Activated naive CD4-positive, alpha-beta T cell treated with anti-CD3 and anti-CD28 coated beads for 36 hours (primary cell): Measurements from ENCODE around the gene PDE3A. TPM values are rescaled to one million over a fixed set of nuclear protein-coding genes. Genes with fewer than 3 reads are reported as not detected.

ENCODE experiments used
- CTCF ChIA-PET: fragments of 350-600 bp; sonication (Branson Sonifier 250); formaldehyde crosslinking; loops from one replicate; lab custom pipeline; 2021; ENCODE audit warnings: antibody characterized with exemption; lab: Charles Lee
- DNase-seq: peaks from one replicate; pipeline ENCODE4 v3.0.0-alpha.2; 2020
- H3K27ac Mint-ChIP-seq: one replicate; pipeline ENCODE4 v1.8.0; 2021; ENCODE audit warnings: mild to moderate bottlenecking, mixed read lengths
- H3K27me3 Mint-ChIP-seq: one replicate; pipeline ENCODE4 v1.8.0; 2021; ENCODE audit warnings: low read depth, mixed read lengths
- H3K36me3 Mint-ChIP-seq: one replicate; pipeline ENCODE4 v1.8.0; 2021; ENCODE audit warnings: low read depth, mixed read lengths
- H3K4me1 Mint-ChIP-seq: one replicate; pipeline ENCODE4 v1.8.0; 2021; ENCODE audit warnings: low read depth, mixed read lengths
- H3K4me3 Mint-ChIP-seq: one replicate; pipeline ENCODE4 v1.8.0; 2021; ENCODE audit warnings: mild to moderate bottlenecking, moderate library complexity, mixed read lengths
- H3K9me3 Mint-ChIP-seq: one replicate; pipeline ENCODE4 v1.8.0; 2021; ENCODE audit warnings: mixed read lengths
- intact Hi-C: fragments of 100-400 bp; cut with micrococcal nuclease; formaldehyde crosslinking; loops from one replicate; pipeline ENCODE4 v1.15.1; 2023
- total RNA-seq, 2 experiments: library from RNA; stranded (reverse); gene quantifications; one replicate each; pipeline ENCODE4 v1.2.3, GENCODE V29; 2021

PDE3A gene
- total RNA-seq, 2 experiments from 2014 or later, result not detected

DNA sequence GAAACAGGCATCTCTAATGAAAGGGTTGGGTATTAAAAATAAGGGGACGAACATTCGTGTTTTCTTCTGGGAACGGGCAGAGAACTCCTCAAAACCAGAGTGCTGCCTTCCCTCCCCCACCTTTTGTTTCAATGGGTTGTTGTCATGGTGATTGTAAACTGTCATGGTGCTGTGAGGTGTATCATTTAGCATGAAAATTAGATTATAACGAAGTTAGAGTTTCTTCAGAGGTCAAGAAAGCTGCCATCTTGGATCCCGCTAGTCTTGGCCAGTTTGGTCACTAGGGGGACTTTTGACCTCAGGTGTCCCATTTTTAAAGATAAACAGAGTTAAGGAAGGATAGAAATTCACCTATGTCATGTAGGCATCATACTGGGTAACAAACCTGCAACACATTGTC, 123.0 kb downstream of the PDE3A start:
- intact Hi-C loops, result no loop called here
- peaks cover 2% of the 10 kb centered on the region for H3K9me3 Mint-ChIP-seq
- DNase-seq, result no peak
- H3K27ac Mint-ChIP-seq, result no peak overlapping the region
- H3K27me3 Mint-ChIP-seq, result no peaks in the 10 kb centered on the region
- H3K36me3 Mint-ChIP-seq, result no peaks in the 10 kb centered on the region
- no peak overlapping the region for H3K4me3 Mint-ChIP-seq
- H3K4me1 Mint-ChIP-seq, result no peaks in the 10 kb centered on the region
- CTCF ChIA-PET, result no interaction called here

DNA sequence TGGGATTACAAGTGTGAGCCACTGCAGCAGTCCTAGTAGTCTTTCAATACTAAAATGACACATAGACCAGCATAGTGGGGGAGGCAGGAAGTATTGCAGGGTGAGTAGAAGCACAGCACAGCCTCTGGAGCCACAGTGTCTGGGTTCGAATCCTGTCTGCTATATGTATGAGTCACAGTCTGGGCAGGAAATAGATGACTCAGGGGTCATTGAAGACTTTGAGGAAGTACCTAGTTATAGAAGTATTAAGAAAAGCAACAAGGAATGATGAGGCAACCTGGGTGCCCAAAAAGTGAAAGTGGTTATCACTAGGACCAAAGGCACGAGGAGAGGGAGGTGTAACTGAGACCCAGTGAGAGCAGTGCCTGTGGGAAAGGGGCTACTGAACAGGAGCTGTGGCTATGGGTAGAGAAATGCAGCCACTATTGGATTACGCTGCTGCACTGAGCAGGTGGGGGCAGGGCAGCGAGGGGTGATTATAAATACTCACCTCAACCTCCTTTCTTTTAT, 124.0 kb downstream of the PDE3A start:
- H3K9me3 Mint-ChIP-seq, result peaks cover 2% of the 10 kb centered on the region
- H3K27me3 Mint-ChIP-seq, result no peaks in the 10 kb centered on the region
- intact Hi-C loops, result no loop called here
- no peak overlapping the region for H3K4me3 Mint-ChIP-seq
- DNase-seq, result peak; percentile 9
- H3K4me1 Mint-ChIP-seq, result no peaks in the 10 kb centered on the region
- CTCF ChIA-PET, result no interaction called here
- H3K27ac Mint-ChIP-seq, result no peak overlapping the region
- H3K36me3 Mint-ChIP-seq, result no peaks in the 10 kb centered on the region

DNA sequence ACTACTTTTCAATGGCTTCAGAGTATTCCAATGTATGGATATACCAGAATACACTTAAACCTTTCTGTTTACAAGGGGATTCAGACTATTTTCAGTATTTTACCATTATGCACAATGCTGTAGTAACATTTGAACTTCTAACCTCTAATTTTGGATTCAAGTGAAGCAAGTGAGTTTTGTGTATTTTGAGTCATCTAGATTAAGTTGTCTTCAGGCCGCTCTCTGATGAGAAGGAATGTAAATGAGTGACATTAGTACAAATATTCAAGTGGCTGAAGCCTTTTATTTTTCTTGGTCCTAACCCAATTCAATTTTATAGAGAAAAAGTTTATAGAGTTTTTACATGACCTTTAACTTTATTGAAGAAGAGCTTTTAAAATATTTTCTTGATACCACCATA, 125.6 kb downstream of the PDE3A start:
- H3K27me3 Mint-ChIP-seq, result no peaks in the 10 kb centered on the region
- CTCF ChIA-PET, result no interaction called here
- H3K9me3 Mint-ChIP-seq, result peaks cover 2% of the 10 kb centered on the region
- DNase-seq, result no peak
- no peak overlapping the region for H3K4me3 Mint-ChIP-seq
- H3K4me1 Mint-ChIP-seq, result no peaks in the 10 kb centered on the region
- H3K27ac Mint-ChIP-seq, result no peak overlapping the region
- no peaks in the 10 kb centered on the region for H3K36me3 Mint-ChIP-seq
- intact Hi-C loops, result no loop called here

DNA sequence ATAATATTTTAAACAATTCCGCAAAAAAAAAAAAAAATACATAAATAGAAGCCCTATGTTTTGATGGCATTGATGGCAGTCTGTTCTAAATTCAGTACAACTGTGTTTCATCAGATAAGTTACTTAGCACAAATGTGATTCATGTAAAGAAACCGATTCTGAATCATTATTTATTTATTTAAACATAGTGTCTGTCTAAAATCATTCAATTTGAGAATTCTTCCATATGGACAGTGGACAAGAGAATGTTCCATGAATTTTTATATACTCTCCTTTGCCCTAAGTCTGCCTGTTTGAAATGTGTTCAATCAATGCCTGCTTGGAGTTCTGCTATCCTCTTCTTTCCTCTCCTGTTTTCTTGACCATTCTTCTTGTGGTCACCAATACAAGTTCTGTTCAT, 126.5 kb downstream of the PDE3A start:
- intact Hi-C loops, result no loop called here
- Mint-ChIP-seq H3K36me3 (no peaks in the 10 kb centered on the region), H3K4me3 (no peak overlapping the region), H3K27ac (no peak overlapping the region), H3K4me1 (no peaks in the 10 kb centered on the region), H3K27me3 (no peaks in the 10 kb centered on the region), H3K9me3 (peaks cover 2% of the 10 kb centered on the region)
- CTCF ChIA-PET, result no interaction called here
- DNase-seq, result no peak

DNA sequence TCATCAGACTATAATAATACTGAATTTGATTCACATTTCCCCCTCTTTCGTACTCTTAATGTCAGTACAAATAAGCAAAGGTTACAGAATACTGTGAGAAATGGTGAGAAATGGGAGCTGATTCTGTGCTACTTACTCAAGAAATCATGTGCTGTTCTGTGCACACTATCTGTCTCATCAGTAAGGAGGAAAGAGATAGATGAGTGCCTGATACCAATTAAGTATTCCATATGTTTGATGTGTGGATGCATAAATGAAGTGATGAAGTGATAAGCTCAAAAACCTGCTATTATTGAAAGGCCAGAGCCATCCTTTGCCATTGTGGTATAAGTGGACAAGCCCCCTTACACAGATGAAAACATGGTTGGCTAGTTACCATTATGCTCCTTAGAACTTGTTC, 127.7 kb downstream of the PDE3A start:
- Mint-ChIP-seq H3K36me3 (no peaks in the 10 kb centered on the region), H3K9me3 (peaks cover 2% of the 10 kb centered on the region), H3K27ac (no peak overlapping the region), H3K27me3 (no peaks in the 10 kb centered on the region), H3K4me3 (no peak overlapping the region), H3K4me1 (no peaks in the 10 kb centered on the region)
- intact Hi-C loops, result no loop called here
- CTCF ChIA-PET, result no interaction called here
- no peak for DNase-seq

DNA sequence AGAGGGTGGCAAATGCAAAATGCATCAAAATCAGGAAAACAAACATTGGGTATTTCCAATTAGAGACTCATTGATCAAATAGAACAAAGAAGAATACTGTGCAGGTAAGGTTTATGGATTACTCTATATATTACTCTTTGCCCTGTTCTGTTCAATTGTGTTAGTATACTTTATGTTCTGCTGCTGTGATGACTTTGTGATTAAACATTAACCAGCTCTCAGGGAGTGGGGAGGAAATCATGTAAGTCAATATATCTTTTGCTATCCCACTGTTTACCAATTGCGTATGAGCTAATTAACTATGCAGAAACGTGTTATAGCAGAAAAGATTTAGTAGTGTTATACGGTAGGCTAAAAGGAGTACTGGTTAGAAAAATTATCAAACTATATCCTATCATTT, 129.4 kb downstream of the PDE3A start:
- H3K36me3 Mint-ChIP-seq, result no peaks in the 10 kb centered on the region
- intact Hi-C loops, result no loop called here
- no peak overlapping the region for H3K4me3 Mint-ChIP-seq
- CTCF ChIA-PET, result no interaction called here
- H3K27ac Mint-ChIP-seq, result no peak overlapping the region
- no peaks in the 10 kb centered on the region for H3K27me3 Mint-ChIP-seq
- DNase-seq, result no peak
- H3K9me3 Mint-ChIP-seq, result no peaks in the 10 kb centered on the region
- H3K4me1 Mint-ChIP-seq, result no peaks in the 10 kb centered on the region

DNA sequence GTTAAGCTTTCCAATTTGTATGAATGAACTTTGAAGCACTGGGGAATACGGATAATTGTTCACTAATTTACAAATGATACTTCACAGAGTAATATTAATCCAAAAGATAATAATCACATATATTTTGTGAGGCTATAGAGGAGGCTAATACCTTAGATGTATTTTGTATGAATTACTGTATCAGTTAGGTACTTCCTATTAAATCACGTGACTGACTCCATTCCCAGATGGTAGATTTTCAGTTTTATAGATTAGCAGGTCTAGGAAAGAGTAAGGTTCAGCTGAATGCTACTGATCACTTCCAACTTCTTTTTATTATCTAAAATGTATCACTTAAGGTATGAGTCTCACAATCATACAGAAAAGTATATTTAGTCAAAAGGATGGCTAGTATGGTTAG, 133.6 kb downstream of the PDE3A start:
- Mint-ChIP-seq H3K27ac (no peak overlapping the region), H3K4me3 (no peak overlapping the region), H3K4me1 (no peaks in the 10 kb centered on the region), H3K9me3 (no peaks in the 10 kb centered on the region), H3K36me3 (no peaks in the 10 kb centered on the region), H3K27me3 (no peaks in the 10 kb centered on the region)
- intact Hi-C loops, result no loop called here
- no peak for DNase-seq
- CTCF ChIA-PET, result no interaction called here

DNA sequence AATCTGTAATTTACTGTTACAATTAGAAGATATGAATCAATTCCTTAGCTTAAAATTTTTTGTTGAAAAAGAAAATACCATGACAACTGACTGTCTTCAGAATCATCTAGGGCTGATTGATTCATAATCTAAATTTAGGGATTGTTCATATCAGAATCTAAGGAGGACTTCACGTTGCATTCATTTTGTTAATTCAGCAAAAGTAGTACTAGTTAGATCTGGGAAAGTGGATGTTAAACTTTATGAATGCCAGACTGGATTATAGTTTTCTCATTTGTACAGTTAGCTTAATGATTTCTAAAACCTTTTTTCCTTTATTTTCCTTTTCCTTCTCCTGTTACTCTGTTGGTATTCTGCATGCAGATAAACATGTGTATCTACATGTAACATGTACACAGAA, 135.5 kb downstream of the PDE3A start:
- CTCF ChIA-PET, result no interaction called here
- Mint-ChIP-seq H3K36me3 (no peaks in the 10 kb centered on the region), H3K27ac (no peak overlapping the region), H3K9me3 (no peaks in the 10 kb centered on the region), H3K4me1 (no peaks in the 10 kb centered on the region), H3K27me3 (no peaks in the 10 kb centered on the region), H3K4me3 (no peak overlapping the region)
- no peak for DNase-seq
- intact Hi-C loops, result no loop called here

DNA sequence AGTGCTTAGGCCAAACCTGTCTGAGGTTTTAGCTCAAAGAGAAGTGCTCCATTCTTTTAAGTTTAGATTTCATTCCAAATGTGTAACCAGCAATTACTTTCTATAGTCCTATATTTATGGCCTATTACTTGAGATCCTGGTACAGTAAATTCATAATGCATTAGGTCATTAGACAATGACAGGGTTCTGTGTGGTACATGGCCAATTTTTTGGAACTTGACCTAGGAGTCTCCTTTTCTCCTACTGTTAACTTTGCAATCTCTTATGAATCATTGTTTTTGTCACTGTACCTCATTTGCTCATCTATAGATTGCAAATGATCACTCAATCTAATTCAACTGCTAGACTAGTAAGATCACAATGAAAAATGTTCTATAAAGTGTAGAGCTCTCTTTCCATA, 136.7 kb downstream of the PDE3A start:
- H3K27me3 Mint-ChIP-seq, result no peaks in the 10 kb centered on the region
- no peaks in the 10 kb centered on the region for H3K36me3 Mint-ChIP-seq
- H3K27ac Mint-ChIP-seq, result no peak overlapping the region
- H3K4me3 Mint-ChIP-seq, result no peak overlapping the region
- H3K9me3 Mint-ChIP-seq, result no peaks in the 10 kb centered on the region
- CTCF ChIA-PET, result no interaction called here
- no peak for DNase-seq
- no peaks in the 10 kb centered on the region for H3K4me1 Mint-ChIP-seq
- intact Hi-C loops, result no loop called here

DNA sequence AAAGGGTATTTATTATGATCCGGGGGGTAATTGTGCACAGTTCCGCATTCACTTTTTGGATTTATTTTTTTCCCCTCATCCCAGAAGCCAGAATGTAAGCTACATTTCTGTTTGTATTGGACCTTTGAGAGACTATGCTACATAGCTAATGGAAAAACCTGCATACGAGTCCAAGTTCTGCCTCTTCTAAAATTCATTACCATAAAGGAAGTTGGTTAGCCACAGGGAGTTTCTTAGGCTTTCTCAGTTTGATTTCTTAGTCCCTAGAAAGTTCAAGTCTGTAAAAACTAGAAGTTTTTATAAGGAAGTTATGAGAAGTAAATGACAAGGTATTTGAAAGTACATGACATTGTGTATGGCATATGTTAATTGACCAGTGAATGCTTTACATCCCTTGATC, 138.7 kb downstream of the PDE3A start:
- peaks cover 1% of the 10 kb centered on the region for H3K27me3 Mint-ChIP-seq
- no peaks in the 10 kb centered on the region for H3K9me3 Mint-ChIP-seq
- no peaks in the 10 kb centered on the region for H3K36me3 Mint-ChIP-seq
- no peaks in the 10 kb centered on the region for H3K4me1 Mint-ChIP-seq
- CTCF ChIA-PET, result interaction anchor here (0.5 kb wide), 1 partner anchor 117 kb away, joined by 3 read pairs; no protein-coding TSS in a partner anchor
- intact Hi-C loops, result no loop called here
- DNase-seq, result no peak
- H3K4me3 Mint-ChIP-seq, result no peak overlapping the region
- no peak overlapping the region for H3K27ac Mint-ChIP-seq

DNA sequence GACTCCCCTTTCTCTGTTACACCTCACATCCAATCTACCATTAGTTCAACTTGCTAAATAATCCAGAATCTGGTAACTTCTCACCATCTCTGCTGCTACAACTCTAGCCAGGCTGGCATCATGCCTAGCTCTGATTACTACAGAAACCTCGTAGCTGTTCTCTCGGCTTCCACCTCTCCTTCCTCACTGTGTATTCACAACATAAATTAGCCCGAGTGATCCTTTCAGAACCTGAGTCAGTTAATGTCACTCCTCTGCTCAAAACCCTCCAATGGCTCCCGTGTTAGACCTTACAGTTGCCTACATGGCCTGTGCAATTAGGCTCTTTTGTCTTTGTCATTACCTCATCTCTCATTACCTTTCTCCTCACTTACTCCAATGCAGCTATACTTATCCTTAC, 139.4 kb downstream of the PDE3A start:
- intact Hi-C loops, result no loop called here
- CTCF ChIA-PET, result interaction anchor here (0.5 kb wide), 1 partner anchor 117 kb away, joined by 3 read pairs; no protein-coding TSS in a partner anchor
- no peaks in the 10 kb centered on the region for H3K36me3 Mint-ChIP-seq
- DNase-seq, result no peak
- H3K4me1 Mint-ChIP-seq, result no peaks in the 10 kb centered on the region
- no peaks in the 10 kb centered on the region for H3K9me3 Mint-ChIP-seq
- H3K4me3 Mint-ChIP-seq, result no peak overlapping the region
- H3K27ac Mint-ChIP-seq, result no peak overlapping the region
- peaks cover 1% of the 10 kb centered on the region for H3K27me3 Mint-ChIP-seq

DNA sequence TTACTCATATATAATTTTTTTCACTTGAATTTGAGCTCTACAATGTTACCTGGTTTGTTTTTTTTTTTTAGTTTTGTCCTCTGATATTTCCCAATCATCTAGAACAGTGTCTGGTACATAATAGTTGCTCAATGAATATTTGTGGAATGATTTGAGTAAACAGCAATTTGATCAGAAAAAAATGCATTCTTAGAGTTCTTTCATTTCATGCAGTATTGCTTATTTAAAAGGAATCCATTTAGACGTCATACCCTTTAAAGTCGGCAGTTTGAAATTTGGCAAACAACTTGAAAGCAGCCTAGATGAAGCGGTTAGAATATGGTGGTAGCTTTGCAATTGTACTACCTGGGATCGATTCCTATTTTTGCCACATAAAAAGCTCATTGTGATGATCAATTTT, 140.0 kb downstream of the PDE3A start:
- Mint-ChIP-seq H3K4me3 (no peak overlapping the region), H3K36me3 (no peaks in the 10 kb centered on the region), H3K4me1 (no peaks in the 10 kb centered on the region), H3K27me3 (peaks cover 1% of the 10 kb centered on the region), H3K27ac (no peak overlapping the region), H3K9me3 (no peaks in the 10 kb centered on the region)
- CTCF ChIA-PET, result no interaction called here
- no peak for DNase-seq
- intact Hi-C loops, result no loop called here

DNA sequence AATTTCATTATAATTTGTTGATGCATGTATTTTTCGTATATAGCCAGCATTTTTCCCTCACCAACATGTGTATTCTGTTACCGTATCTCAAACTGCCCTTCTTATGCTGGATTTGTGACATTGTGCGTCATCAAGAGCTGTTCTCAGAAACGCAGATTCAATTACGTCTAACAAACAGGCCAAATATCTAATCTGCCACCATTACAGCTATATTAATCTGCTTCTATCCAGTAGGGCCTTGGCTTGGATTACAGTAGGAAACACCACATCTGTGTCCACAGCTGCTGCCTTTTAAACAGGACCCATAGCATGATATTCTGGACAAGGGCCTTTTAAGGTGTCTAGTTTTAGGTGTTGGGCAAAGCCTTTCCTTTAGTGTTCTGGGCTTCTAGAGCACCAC, 140.6 kb downstream of the PDE3A start:
- CTCF ChIA-PET, result no interaction called here

DNA sequence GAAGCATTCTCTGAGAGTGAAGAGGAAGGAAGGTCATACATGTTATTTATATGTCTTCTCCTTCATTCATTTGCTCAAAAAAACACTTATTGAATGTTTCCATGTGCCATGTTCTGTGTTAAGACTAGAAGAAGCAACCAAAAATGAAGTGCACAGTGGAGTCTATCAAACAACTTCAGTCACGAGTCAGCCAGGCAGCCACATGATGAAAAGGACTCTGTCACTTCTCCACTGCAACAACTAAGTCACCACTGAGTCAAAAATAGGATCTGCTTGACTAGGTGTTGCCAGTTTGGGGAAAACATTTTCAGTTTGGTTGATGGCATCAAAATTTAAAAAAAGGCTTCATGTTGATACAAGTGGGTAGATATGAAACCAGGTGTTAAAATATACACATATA, 142.5 kb downstream of the PDE3A start:
- DNase-seq, result no peak
- H3K4me1 Mint-ChIP-seq, result no peaks in the 10 kb centered on the region
- peaks cover 1% of the 10 kb centered on the region for H3K27me3 Mint-ChIP-seq
- H3K9me3 Mint-ChIP-seq, result no peaks in the 10 kb centered on the region
- CTCF ChIA-PET, result no interaction called here
- no peak overlapping the region for H3K27ac Mint-ChIP-seq
- intact Hi-C loops, result no loop called here
- H3K36me3 Mint-ChIP-seq, result no peaks in the 10 kb centered on the region
- no peak overlapping the region for H3K4me3 Mint-ChIP-seq

More for the DNA sequence above, 140.6 kb downstream of the PDE3A start:
- H3K4me3 Mint-ChIP-seq, result no peak overlapping the region
- peaks cover 1% of the 10 kb centered on the region for H3K27me3 Mint-ChIP-seq
- intact Hi-C loops, result no loop called here
- no peaks in the 10 kb centered on the region for H3K4me1 Mint-ChIP-seq
- H3K27ac Mint-ChIP-seq, result no peak overlapping the region
- no peaks in the 10 kb centered on the region for H3K36me3 Mint-ChIP-seq
- no peaks in the 10 kb centered on the region for H3K9me3 Mint-ChIP-seq
- no peak for DNase-seq
